Middle frontal gyrus (tissue), 1 donor: ENCODE results near the gene CYTIP.
"Not testable (repeated sequence)": the region's sequence is repeated elsewhere in the genome, so short reads cannot be mapped to it uniquely, and the experiment has no call there.

ENCODE experiments used
- DNase-seq: peaks from one replicate; pipeline ENCODE4 v3.0.0-alpha.2; 2015; ENCODE audit warnings: low spot score; ENCODE audit errors: extremely low spot score

CYTIP gene

GRCh38 chr2:157426477-157426994 is 17.4 kb downstream of the CYTIP start:
- DNase-seq, result no peak

DNA sequence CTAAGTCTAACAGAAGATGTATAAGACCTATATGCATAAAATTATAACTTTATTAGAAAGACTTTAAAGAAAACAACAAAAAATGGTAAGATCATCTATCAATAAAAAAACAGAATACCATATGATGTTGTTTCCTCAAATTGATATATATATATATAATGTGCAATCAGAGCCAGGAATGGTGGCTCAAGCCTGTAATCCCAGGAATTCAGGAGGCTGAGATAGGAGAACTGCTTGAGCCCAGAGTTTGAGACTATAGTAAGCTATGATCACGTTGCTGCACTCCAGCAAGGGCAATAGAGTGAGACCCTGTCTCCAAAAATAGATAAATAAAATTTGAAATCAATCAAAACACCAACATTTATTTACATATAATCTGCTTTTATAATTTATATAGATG is 19.5 kb downstream of the CYTIP start:
- DNase-seq, result no peak

DNA sequence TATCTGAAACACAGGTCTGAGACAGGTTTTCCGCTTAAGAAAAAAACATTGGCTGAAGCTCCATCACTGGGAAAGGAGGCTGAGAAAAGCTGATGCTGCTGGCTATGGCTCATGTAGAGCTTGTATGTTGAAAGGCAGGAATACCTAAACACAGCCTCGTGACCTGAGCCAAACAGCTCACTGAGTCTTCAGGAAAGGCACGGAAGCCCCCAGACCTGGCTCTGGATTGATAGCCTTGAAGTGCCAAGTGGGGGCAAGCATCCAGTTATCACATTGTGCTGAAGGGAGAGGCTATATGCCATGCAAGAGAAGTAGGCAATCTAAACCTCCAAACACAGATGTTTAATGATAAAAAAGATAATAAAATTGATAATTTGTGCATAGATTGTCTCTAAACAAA is 21.9 kb downstream of the CYTIP start:
- DNase-seq, result no peak

DNA sequence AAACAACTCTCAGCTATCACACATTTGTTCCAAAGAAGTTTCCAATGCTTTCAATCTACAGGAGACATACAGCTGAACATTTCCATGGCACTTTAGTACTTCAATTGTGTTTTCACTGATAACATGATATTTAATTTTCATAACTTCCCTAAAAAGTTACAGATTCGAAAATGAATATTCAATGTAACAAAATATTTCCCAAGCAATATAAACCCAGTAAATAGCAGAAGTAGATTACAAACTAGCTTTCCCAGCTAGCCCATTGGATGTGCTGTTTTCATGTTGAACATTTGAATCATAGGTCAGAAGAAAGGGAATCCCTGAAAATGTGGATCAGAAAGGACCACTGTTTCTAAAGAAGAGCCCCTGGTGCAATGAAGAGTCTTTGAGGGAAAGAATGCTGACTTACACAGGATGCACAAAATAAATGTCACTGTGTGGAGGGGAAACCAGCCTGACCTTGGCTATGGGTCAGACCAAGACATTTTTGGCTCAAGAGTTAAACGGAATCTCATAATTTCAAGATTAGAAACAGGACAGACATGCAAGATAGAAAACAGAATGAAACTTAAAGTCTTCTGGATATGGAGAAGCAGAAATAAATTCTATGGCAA is 22.5 kb downstream of the CYTIP start:
- no peak for DNase-seq

- DNase-seq, result no peak
Observed at GRCh38 chr2:157420771-157421323, 23.0 kb downstream of the CYTIP start.

- no peak for DNase-seq
Observed at GRCh38 chr2:157419031-157419575, 24.8 kb downstream of the CYTIP start.

DNA sequence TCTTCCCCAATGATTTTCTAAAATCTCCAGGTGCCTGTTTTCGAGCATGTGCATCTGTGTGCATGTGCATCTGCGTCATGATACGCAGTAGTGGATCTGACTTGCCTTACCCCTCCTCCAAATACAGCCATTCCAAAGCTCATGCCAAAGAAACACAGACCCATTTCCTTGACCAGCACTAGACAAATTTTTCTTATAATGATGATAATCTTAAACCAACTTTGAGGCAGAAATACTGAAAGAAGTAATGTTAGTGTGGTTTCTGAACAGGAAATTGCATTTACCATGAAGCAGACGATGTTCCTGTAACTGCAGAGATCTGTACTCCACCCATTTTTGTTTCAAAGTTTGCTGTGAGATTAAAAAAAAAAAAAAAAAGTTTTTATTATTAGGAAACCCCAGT is 25.6 kb downstream of the CYTIP start:
- DNase-seq, result no peak

DNA sequence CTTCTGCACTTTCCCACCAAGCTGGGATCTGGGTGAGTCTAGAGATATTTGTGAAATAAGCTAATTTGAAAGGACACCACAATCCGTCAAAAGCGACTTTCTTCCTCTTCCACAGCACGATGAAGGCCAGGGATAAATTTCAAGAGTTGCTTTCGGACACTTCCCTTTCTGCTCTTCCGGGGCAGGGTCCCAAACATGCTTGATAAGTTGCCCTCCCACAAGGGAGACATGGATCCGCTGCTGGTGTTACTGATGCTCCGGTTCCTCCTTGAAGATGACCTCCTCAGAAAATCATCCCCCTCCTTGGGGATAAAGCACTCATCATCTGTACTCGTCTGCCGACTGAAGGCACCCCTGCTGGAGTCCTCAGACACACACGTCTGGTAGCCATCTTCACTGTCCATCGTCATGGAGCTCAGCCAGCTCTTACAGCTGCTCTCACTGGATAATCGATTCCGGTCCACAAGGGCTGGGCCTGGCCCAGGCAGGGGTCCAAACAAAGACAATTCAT is 28.2 kb downstream of the CYTIP start:
- no peak for DNase-seq

GRCh38 chr2:157414050-157414449 is 29.8 kb downstream of the CYTIP start:
- DNase-seq, result no peak

DNA sequence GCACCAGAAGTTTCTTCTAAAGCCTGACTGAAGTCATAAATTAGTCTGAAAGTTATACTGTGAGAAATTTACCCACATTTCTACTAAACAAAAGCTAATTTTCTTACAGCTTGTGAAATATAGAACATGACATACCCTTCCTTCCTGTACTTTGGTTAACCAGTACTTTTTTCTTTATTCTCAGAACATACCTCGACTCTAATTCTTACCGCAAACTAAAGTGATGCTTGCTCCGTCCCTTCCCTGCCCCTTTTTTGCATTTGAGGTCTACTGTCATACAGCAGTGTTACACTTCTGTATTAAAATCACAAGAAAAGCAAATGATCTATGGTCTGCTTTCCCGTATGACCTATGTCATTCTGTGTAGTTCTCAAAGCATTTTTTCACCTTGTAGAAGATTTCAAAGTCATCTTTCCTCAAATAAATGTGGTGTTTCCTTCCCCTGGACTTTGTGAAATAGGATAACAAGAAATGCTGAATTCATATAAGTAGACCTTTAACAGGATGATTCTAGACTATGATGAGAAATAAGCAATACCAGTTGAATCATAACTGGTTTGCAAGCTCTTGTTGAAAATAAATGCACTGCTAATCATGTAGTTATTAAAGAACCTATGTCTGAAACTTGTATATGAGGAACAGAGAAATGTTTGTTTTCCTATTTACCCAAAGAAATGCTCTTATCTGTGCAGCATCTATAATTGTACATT is 30.4 kb downstream of the CYTIP start:
- DNase-seq, result no peak

GRCh38 chr2:157411624-157412336 is 32.1 kb downstream of the CYTIP start:
- no peak for DNase-seq

GRCh38 chr2:157405398-157405797 is 38.5 kb downstream of the CYTIP start:
- not testable (repeated sequence) for DNase-seq

- DNase-seq, result no peak
Observed at GRCh38 chr2:157404363-157404762, 39.5 kb downstream of the CYTIP start.

GRCh38 chr2:157402801-157403485 is 40.9 kb downstream of the CYTIP start:
- not testable (repeated sequence) for DNase-seq

GRCh38 chr2:157395811-157396210 is 48.1 kb downstream of the CYTIP start:
- no peak for DNase-seq

DNA sequence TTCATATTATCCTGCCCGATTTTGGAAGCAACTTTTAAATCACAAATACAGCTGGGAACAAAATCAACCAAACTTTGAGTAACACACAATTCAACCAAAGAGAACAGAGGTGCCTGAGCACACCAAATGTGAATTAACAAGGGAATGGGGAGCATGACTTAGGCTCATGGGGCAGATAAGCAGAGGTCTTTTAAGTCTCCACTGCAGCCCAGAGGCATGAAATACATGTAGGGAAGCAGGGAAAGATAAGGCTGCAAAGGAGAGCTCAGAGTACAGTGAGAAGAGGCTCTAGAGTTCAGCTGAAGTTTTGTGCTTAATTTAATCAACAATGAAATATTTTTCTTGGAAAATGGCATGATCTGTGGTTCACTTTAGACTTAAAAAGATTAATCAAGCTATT is 49.0 kb downstream of the CYTIP start:
- no peak for DNase-seq

- no peak for DNase-seq
Observed at GRCh38 chr2:157393348-157393747, 50.5 kb downstream of the CYTIP start.

DNA sequence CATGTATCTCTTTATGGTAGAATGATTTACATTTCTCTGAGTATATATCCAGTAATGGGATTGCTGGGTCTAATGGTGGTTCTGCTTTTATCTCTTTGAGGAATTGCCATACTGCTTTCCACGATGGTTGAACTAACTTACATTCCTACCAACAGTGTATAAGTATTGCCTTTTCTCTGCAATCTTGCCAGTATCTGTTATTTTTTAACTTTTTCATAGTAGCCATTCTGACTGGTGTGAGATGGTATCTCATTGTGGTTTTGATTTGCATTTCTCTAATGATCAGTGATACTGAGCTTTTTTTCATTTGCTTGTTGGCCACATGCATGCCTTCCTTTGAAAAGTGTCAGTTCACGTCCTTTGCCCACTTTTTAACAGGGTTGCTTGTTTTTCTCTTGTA is 55.1 kb downstream of the CYTIP start:
- no peak for DNase-seq

DNA sequence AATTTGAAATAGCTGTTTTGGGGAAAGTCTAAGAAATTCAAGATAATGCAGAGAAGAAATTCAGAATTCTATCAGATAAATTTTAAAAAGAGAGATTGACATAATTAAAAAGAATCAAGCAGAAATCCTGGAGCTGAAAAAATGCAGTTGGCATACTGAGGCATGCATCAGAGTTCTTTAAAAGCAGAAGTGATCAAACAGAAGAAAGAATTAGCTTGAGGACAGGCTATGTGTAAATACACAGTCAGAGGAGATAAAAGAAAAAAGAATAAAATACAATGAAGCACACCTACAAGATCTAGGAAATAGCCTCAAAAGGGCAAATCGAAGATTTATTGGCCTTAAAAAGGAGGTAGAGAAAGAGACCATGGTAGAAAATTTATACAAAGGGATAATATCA is 57.1 kb downstream of the CYTIP start:
- DNase-seq, result no peak

DNA sequence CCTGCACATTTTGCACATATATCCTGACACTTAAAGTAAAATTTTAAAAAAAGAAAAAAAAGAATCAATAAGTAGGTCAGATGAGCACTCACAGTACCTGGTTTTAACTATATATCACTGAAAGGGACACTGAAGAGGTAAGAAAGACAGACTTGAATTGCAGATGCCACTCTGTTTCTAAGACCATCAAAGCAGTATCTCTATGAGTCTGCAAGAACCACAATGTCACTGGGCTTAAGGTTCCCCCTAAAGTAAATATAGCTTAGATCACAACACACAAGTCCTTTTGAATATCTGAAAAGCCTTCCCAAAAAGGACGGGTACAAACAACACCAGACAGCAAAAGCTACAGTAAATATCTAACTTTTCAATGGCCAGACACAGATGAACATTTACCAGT is 57.6 kb downstream of the CYTIP start:
- DNase-seq, result no peak

GRCh38 chr2:157377861-157378260 is 66.0 kb downstream of the CYTIP start:
- no peak for DNase-seq
